GM21423 (cell line): ENCODE measurements around the gene CHL1.

Experiments
- ATAC-seq: cut with Tn5 transposase; IDR thresholded peaks from one replicate; pipeline ENCODE4 v1.9.1; 2021; ENCODE audit warnings: mild to moderate bottlenecking, moderate library complexity; ENCODE audit not compliant: unreplicated experiment

Gene CHL1

DNA sequence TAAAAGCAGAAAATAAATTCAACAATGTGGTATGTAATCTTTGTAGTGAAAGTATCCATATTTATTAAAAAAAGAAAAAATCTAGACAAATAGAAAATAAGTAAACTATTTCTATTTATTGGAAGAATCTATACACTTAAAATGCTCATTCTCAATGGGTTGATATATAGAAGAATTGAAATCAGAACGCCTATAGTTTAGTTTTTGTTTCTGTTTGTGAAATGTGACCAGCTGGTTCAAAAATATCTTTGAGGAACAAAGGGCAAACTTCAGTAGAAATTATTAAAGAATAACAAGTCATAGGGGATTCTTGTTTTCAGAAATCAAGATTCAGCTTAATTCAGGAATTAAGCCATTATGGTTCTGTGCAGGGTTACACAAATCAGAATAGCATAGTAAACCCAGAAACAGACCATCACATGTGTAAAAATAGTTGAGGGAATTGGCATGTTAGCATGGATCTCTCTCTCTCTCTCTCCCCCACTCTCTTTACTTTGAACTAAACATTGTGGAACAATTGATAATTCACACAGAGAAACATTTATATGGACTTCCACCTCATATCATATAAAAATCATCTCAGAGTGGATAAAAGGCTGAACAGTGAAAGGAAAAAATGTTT lies 134.0 kb downstream of the CHL1 start:
- no peak for ATAC-seq

DNA sequence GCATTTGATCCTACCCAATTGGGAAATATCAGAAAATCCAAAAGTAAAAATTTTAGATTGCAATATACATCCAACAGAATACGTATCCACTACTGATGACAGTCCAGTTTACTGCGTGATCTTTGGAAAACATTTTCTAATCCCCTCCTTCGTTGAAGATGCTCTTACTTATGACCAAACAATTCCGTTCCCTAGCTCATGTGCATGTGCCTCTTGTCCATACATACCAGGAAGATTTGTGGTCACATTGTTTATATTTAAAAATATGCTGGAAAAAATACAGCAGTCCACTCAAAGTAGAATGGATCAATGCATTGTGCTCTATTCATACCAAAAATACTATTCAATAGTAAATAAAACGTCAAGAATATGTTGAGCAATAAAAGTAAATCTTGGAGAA lies 135.3 kb downstream of the CHL1 start:
- no peak for ATAC-seq

DNA sequence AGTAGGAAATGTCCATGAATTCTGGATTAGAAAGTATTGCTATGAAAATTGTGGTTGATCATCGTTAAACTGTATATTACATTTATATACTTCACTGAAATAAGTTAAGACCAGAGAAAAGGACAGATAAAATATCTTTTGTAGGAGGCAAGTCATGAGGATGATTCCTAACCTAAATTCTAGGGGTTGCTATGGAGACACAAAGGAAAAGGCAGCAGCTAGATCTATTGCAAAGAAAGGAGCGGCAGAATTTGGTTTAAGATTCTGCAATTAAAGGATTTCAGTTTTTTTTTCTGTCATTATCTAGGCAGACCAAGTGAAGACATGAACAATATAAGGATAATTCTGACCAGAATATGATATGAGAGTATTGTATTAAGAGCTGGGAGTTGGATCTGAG lies 136.1 kb downstream of the CHL1 start:
- no peak for ATAC-seq

DNA sequence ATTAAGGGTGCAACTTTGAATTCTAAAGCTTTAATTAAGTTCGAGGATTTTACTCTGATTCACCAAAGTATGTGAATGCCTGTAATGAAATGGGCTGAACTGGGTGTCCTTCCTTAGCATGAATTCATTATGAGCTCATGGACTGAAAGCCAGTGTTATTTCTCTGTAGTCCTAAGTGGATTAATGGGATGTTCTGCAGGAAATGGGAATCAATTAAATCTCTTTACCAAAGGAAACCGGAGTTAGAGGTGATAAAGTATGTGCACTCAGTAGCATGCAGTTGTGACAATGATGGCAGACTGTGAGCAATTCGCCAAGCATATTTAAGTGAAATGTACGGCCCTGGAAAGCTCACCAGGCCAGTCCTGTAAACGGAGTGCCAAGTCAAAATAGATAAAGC lies 138.7 kb downstream of the CHL1 start:
- no peak for ATAC-seq

DNA sequence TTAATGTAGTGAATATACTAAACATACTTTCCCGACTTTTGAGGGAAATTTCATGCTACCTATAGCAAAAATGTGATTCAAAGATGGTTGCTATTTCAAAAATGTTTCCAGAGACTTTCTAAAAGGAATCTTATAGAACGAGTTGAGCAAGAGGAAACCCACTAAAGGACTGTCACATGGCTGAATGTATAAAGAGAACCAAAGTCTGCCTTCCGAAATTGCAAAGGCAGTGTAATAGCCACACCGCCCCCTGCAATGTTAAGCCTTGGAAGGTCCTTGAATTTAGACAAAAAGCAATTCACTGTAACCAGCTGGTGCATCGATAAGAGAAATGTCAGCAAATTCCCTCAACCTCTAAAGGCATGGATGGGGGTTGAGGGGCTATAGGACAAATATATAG lies 142.8 kb downstream of the CHL1 start:
- no peak for ATAC-seq

DNA sequence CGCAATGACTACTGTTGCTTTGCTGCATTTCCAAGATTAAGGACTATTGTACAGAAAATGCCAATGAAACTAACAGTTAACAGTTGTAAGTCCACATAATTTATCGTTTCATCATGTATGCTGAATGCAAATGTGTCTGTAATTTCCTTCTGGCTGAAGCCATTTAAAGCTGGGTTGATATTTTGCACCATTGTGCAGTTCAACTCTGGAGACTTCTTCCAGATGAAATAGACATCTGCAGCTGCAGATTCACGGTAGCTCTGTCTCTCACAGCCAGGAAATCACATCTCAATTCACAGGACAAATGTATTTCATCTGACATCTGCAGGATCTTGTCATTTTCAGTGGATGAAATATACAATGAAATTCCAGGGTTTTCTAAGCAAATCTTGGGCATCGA lies 145.4 kb downstream of the CHL1 start:
- ATAC-seq: no peak

DNA sequence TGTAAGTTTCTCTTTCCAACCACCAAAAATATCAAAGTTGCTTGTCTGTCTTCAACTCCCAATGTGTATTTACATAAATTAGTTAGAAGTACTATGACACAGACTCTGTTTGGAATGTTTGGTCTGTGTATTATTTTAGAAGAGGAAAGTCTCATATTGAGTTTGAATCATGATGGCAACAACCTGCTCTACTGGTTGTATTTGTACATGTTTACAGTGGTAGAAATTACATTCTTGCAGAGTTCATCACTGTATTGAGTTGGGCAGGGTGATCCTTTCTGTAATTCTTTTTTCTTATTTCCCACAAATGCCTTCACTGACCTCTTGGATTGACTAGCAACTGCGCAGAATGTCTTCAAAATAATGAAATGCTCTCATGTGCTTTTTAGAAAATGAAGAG lies 149.6 kb downstream of the CHL1 start:
- ATAC-seq: no peak

DNA sequence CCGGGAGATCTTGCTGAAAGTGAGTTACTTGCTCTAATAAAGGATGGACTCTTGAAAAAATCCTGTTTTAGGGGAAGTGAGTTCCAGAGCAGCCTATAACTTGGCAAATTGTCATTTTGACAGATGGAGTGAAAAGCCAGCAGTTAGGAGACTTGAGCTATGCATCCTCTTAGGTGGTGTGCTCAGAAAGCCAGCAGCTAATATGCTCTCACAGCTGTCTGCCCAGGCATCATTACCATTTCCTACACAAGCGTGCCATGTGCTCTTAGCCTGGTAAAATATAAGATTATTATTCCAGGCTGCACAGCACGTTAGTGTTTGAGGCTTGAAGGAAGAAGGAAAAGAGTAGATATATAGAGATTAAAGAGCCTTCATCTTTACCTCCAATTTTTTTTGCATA lies 151.0 kb downstream of the CHL1 start:
- ATAC-seq: no peak

DNA sequence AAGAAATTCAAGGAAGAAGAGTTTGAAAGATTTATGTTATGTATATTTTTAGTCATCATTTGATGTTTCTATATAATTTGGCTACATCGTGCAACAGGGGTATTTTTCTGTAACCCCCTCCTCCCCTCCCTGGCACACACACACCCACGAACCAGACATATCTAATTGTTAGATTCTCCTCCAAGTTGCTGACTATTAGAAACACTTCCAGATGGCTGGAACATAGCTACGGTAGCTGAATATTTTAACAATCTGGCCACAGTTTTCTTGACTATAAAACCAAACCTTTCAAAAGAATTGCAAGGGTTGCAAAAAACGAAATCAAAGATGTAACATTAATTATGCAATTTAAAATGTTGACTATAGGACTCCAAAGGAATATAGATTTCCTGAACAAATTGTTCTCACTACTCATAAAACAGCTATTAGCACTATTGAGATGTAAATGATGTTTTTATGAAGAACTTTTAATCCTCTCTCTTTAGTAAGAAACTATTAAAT lies 154.4 kb downstream of the CHL1 start:
- ATAC-seq: no peak

DNA sequence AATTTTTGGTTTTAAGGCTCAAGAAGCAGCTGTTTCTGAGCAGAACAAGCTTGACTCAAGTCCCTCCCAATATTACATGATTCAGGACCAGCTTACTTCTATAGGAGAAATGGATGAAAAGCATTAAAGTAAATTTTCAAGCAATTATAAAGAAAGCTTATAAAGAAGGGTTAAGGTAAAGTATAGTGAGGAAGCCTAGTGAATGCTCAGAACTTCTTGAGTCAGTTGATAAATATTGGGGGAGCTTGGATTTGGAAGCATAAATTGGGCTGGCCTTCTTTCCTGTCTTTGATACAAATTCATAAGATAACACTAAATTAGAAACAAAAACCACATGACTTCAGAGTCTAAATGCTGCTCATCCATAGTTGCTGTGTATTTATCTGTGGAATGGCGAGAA lies 156.0 kb downstream of the CHL1 start:
- ATAC-seq: no peak

DNA sequence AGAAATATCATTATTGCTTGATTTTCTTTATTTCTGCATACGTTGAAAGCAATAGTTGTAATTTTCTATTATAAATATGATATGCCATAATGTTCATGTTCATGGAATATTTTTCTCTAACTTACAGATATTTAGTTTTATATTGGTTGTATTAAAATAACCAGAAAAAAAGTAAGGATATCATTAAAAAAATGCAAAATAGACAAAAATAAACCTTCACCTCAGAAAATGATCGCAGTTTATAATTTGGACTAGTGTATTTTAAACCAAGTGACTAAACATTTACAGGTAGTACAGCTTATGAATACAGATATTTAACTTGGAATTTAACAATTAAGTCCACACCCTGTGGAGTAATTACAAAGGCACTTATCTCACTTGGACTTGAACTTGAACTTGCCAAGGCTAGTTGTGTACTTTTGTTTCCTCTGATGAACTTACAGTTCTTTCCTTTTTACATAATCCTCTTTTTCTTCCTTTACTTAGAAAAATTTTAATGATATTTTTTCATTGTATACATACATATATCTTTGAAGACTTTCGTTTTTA lies 156.7 kb downstream of the CHL1 start:
- ATAC-seq: no peak

DNA sequence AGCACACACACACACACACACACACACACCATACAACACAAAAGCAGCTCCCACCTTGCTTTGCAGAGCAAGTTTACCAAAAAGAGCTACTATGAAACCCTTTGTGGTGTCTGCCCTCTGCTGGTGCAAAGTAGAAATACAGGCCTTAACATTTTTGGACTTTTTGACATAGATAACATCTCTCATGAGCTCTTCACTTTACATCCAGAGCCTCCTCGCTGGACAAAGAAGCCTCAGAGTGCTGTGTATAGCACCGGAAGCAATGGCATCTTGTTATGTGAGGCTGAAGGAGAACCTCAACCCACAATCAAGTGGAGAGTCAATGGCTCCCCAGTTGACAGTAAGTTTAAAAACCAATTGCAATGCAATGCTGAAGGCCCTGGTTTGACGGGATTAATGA lies 157.9 kb downstream of the CHL1 start:
- peak; percentile 73 for ATAC-seq

DNA sequence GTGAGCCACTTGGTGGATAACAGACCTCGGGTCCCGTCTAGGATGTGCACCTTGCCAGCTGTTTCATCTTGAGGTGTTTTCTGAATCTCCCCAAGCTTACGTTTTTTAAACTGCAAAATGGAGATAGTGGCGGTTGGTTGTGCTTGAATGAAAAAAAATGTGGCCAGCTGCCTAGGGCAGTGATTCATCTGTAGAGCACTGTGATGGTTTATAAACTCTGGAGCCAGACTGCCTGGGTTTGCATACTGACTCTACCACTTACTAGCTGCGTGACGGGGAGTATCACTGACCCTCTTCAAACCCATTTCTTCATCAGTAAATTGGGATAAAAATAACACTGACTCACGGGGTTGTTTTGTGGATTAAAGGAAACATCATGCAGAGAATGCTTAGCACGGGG lies 159.1 kb downstream of the CHL1 start:
- ATAC-seq: no peak

DNA sequence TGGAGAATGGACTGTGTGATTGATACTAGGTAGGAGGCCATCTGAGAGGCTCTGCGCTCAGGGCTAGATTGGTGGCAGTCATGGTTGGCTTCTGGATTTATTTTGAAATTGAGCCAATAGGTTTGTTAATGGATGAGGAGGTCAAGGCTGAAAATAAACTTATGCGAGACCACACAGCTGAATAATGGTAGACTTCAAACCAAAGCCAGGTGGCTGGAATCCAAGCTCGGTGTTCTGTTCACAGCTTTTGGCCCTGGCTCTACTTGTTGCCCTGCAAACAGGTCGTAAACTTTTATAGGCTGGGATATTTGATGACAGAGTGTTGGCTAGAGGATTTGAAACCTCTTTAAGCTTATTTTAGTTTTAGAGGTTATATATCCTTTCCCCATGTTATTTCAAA lies 160.4 kb downstream of the CHL1 start:
- ATAC-seq: no peak

DNA sequence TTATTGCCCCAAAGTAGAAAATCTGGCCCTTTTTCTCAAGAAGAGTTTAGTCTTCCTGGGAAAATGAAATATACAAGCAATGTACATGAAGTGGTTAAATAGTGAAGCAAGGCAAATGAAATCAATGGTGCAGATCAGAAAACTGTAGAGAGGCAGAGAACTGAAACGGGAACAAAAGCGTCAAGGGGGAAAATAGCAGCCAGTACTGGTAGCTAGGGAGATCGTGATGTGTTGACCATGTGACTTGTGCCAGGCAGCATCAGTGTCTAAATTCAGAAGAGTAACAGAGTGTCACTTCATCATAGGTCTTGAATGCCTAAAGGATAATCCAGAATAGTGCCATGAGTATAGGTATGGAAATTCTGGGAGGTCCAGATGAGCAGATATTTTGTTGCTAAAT lies 163.1 kb downstream of the CHL1 start:
- ATAC-seq: peak; percentile 70

DNA sequence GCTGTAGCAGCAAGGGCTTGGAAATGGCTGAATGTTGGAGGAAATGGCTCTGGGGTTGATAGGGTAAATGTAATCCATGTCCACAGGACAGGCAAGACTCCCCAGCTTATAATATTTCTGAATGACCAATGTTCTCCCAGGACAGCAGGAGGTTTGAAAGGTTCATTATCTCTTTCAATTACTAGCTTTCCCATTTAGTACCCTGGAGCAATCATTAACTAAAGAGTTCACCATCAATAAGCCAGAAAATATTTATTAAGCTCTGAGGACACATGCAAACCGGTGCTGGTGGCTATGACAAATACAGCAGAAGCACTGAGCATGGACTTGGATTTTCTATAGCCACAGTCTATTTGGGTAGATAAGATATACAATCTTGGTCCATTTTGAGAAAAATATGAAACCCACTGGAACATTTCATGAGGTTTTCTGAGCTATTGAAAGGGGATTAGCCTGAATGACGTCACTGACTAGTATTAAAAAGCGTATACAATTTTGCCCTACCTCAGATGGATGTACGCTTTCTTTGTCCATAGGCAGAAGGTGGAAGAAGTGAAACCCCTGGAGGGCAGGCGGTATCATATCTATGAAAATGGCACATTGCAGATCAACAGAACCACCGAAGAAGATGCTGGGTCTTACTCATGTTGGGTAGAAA lies 166.2 kb downstream of the CHL1 start:
- no peak for ATAC-seq

DNA sequence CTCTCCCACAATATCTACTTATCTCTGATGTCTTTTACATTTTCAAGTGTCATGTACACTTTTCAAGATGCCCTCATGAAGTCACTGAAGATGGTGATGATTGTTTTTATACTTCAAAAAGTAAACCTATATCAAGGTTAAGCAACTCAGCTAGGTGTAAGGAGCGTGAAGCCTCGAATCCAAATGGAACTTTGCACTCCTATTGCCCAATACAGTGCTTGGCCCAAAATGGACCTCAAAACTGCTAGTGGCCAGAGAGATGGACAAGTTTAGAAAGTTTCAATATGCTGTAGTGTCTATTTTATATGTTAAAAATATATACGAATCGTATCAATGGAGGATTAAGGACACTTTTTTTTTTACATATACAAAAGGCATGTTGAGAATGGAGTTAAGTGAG lies 167.7 kb downstream of the CHL1 start:
- ATAC-seq: no peak

DNA sequence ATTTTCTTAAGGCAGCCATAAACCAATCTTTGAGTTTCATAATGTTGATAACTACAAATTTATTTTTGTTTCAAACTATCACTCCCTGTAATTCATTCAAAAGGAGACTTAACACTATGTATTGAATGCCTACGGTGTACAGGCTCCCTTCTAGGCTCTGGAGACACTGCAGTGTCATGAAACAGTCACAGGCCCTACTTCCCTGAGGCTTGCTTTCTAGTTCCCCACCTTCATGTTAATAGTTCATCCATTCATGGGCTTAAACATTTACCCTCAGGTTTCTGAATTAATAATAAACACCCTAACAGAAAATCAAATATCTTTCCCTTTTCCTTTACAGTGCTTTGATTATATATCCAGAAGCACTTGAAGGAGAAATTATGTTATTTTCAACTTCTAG lies 168.7 kb downstream of the CHL1 start:
- ATAC-seq: peak; percentile 76

DNA sequence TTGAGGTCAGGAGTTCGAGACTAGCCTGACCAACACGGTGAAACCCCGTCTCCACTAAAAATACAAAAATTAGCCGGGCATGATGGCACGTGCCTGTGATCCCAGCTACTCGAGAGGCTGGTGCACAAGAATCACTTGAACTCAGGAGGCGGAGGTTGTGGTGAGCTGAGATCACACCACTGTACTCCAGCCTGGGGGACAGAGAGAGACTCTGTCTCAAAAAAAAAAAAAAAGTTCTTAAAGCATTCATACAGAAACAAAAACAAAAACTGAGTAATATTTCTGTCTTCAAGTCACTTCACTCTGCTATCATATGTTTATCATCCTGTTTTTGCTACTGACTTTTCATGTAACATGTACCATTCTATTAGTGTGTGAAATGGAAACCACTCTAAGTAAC lies 169.7 kb downstream of the CHL1 start:
- peak; percentile 51 for ATAC-seq

DNA sequence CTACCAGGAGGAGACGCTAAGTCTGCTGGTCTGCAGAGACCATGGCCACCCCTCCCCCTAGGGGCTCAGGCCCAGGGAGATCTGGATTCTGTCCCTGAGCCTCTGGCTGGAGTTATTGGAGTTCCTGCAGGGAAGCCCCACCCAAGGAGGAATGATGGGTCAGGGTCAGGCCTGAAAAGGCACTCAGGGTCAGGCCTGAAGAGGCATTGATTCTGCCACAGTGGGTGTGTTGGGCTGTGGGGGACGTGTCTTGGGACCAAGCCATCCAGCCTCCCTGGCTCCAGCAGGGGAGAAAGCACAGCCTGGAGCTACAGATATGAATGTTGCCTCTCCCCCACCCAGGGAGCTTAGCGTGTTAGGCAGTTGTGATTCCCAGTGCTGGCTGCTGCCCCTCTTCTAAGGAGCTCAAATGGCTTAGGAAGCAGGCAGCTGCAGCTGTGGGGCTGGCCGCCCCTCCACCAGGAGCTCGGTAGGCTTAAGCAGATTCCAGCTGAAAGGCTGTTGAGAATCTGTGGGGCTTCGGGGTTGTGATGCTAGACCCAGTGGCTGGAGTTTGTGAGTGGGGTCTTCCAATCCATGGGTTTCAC lies 176.7 kb downstream of the CHL1 start:
- ATAC-seq: no peak

DNA sequence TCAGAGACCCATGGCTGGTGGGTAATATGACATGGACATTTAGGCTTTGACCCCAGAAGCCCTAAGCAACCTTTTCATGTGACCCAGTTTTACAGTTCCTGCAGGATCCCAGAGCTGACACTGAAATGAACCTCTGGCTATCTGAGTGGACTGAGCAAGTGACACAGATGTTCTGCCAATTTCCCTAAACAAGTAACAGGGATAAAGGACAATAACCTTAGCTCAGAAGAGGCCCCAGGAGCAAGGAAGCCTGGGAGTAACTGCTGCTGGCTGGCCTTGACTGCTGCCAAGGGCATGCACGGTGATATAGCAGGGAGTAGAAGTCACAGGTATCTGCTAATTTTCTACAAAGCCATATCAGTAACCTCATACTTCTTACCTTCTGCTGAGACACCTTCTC lies 177.9 kb downstream of the CHL1 start:
- ATAC-seq: no peak

DNA sequence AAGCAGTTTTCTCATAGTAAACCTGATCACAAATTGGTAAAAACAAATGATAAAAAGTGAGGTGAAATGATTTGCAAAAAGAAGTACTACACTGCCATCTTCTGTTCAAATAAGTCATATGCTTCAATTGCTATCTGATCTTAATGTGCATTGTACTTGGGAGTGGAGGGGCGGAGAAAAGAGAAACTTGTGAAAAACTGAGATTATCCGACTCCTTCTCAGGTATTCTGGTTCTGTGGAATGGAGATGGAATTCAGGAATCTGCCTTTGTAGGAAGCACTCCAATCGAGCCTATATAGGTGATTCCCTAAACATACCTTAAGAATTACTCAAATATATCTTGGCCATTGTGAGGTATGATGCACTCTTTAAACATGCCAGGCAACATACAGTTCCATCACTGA lies 180.6 kb downstream of the CHL1 start:
- peak; percentile 68 for ATAC-seq
